ENCODE results near the gene STXBP3. TPM values are rescaled to one million over a fixed set of nuclear protein-coding genes. Genes with fewer than 3 reads are reported as not detected.

Gene STXBP3
- total and polyA plus RNA-seq, 2 donors (not counting 3 experiments of a cell fraction or from before 2014, with no cell fraction given): 9.4 to 44.1 TPM

DNA sequence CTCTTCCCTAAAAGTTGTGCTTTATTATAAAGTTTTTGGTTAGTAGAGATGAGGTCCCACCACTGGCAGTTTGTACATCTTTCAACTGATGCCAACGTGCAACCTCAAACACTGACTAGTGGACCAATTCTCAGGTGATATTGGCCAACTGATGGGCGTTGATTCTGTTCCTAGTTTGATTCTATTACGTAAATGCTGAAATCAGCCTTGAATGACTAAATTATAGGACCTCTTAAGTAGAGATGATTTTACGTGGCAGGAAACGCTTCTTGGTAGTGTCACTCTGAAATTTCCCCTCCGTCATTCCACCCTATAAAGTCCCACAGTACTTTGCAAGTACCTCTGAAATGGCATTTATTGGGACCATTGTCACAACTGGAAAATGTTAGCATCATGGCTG is 42.5 kb upstream of the STXBP3 start:
- Histone ChIP-seq H3K36me3 (ENCODE audit: control insufficient read depth in 2 of 2, extremely low read depth in 1 of 2, insufficient read depth in 2 of 2, low read length in 2 of 2) (peaks cover 10 to 15% of the 10 kb centered on the region in 2 experiments), H3K9ac (replicated peaks; ENCODE audit: extremely low read depth, insufficient read depth, low read length) (no peak overlapping the region), H3K4me1 (ENCODE audit: control insufficient read depth, extremely low read depth, insufficient read depth, low read length) (peaks cover 12% of the 10 kb centered on the region), H3K27me3 (ENCODE audit: control insufficient read depth in 2 of 2, insufficient read depth in 2 of 2, low read length in 2 of 2) (no peaks in the 10 kb centered on the region), H3K9me3 (replicated peaks; ENCODE audit: control insufficient read depth, insufficient read depth, low read length) (no peaks in the 10 kb centered on the region), H3K79me2 (ENCODE audit: control insufficient read depth, insufficient read depth, low read length) (no peaks in the 10 kb centered on the region), H3K4me2 (ENCODE audit: insufficient read depth, low read length) (no peak overlapping the region), H2AFZ (ENCODE audit: low read depth, low read length) (no peak overlapping the region), H3K4me3 (replicated peaks in 1 of 3; ENCODE audit: insufficient read depth in 1 of 3, low read depth in 1 of 3, low read length in 3 of 3) (no peak overlapping the region), H4K20me1 (replicated peaks; ENCODE audit: control insufficient read depth, extremely low read depth, insufficient read depth, low read length) (no peaks in the 10 kb centered on the region), H3K27ac (ENCODE audit: insufficient read depth, low read depth, low read length) (no peak overlapping the region), H3K9me1 (replicated peaks; ENCODE audit: control insufficient read depth, extremely low read depth, insufficient read depth, low read length) (no peaks in the 10 kb centered on the region)
- BruUV-seq (replicated peaks): no TSS peak
- dilution Hi-C loops (cut with MboI; ENCODE audit: extremely low pct_ligation_motif_present, low sequenced_read_pairs) (no loop called here), intact Hi-C loops (cut with micrococcal nuclease) (loop anchor here (1.0 kb wide), 1 partner anchor 9 kb away; no protein-coding TSS in a partner anchor)
- no peak for DNase-seq (ENCODE audit: low read depth, low spot score)
- ChIA-PET CTCF (interaction anchor here (1.1 to 2.9 kb wide), 6 partner anchors 12 to 144 kb away, joined by 3 to 7 read pairs (median 4); partner anchors contain the start of genes EEIG2 and PRPF38B), POLR2A (interaction anchor here (2.2 kb wide), 1 partner anchor 12 kb away, joined by 8 read pairs; the partner anchor contains the start of gene PRPF38B)
- TF ChIP-seq FOS (IDR thresholded peaks at IDR 0.05; ENCODE audit: borderline replicate concordance, insufficient read depth, low read length) (no peak), POLR2AphosphoS5 (IDR thresholded peaks at IDR 0.05; ENCODE audit: insufficient read depth, low read depth, low read length) (no peak), JUN (IDR thresholded peaks at IDR 0.05; ENCODE audit: borderline replicate concordance, insufficient read depth, insufficient read length, low read depth) (no peak), POLR2A (IDR thresholded peaks at IDR 0.05; ENCODE audit: low read depth, low read length) (no peak), MYC (IDR thresholded peaks at IDR 0.05; ENCODE audit: low read depth, low read length) (no peak), EZH2 (IDR thresholded peaks at IDR 0.05; ENCODE audit: borderline replicate concordance, low read depth, low read length, severe bottlenecking) (no peak)
- TF ChIP-seq, protein P1, sequence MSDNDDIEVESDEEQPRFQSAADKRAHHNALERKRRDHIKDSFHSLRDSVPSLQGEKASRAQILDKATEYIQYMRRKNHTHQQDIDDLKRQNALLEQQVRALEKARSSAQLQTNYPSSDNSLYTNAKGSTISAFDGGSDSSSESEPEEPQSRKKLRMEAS (IDR thresholded peaks at IDR 0.05; ENCODE audit: insufficient read depth, insufficient read length): no peak
- TF ChIP-seq, protein P2, sequence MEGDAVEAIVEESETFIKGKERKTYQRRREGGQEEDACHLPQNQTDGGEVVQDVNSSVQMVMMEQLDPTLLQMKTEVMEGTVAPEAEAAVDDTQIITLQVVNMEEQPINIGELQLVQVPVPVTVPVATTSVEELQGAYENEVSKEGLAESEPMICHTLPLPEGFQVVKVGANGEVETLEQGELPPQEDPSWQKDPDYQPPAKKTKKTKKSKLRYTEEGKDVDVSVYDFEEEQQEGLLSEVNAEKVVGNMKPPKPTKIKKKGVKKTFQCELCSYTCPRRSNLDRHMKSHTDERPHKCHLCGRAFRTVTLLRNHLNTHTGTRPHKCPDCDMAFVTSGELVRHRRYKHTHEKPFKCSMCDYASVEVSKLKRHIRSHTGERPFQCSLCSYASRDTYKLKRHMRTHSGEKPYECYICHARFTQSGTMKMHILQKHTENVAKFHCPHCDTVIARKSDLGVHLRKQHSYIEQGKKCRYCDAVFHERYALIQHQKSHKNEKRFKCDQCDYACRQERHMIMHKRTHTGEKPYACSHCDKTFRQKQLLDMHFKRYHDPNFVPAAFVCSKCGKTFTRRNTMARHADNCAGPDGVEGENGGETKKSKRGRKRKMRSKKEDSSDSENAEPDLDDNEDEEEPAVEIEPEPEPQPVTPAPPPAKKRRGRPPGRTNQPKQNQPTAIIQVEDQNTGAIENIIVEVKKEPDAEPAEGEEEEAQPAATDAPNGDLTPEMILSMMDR (IDR thresholded peaks at IDR 0.05; ENCODE audit: extremely low read depth in 1 of 2, insufficient read depth in 1 of 2, low read depth in 1 of 2, low read length in 2 of 2): no peak
- no peak for FAIRE-seq
